Stomach (tissue), 9 donors: ENCODE measurements around the gene PDXDC1. TPM values are rescaled to one million over a fixed set of nuclear protein-coding genes. Genes with fewer than 3 reads are reported as not detected.
"Not testable (repeated sequence)": the region's sequence is repeated elsewhere in the genome, so short reads cannot be mapped to it uniquely, and the experiment has no call there.

ENCODE experiments used
- DNase-seq, 2 donors: peaks; one replicate each; pipeline versions ENCODE4 v3.0.0 to v3.0.0-alpha.2; 2013 to 2019
- H3K27ac ChIP-seq, 5 donors: fragments of 200-600 bp in 4 of 5; sonication (generic) in 4 of 5; one replicate each; pipeline ENCODE4 v1.5.1; 2013 to 2019; ENCODE audit warnings: mild to moderate bottlenecking in 1 of 5, moderate library complexity in 1 of 5
- H3K27me3 ChIP-seq, 3 donors: fragments of 200-600 bp; sonication (generic); one replicate each; pipeline ENCODE4 v1.5.1; 2017 to 2019; ENCODE audit warnings: mixed run types in 1 of 3
- H3K36me3 ChIP-seq, 4 donors: fragments of 200-600 bp; sonication (generic); 1 replicate in 3 of 4; 2 replicates in 1 of 4; pipeline ENCODE4 v1.5.1; 2016 to 2019
- H3K4me1 ChIP-seq, 4 donors: fragments of 200-600 bp; sonication (generic); one replicate each; pipeline ENCODE4 v1.5.1; 2016 to 2019
- H3K4me3 ChIP-seq, 4 donors: fragments of 200-600 bp; sonication (generic) in 3 of 4; one replicate each; pipeline ENCODE4 v1.5.1; 2016 to 2019; ENCODE audit warnings: mild to moderate bottlenecking in 1 of 4
- H3K9me3 ChIP-seq, 4 donors: fragments of 200-600 bp; sonication (generic); one replicate each; pipeline ENCODE4 v1.5.1; 2016 to 2019
- POLR2A ChIP-seq, 4 donors: fragments of 450-650 bp; IDR thresholded peaks; one replicate each; pipeline ENCODE4 v1.6.1; 2016; ENCODE audit warnings: antibody characterized with exemption in 4 of 4, control low read depth in 2 of 4, mild to moderate bottlenecking in 1 of 4, moderate library complexity in 1 of 4
- POLR2AphosphoS5 ChIP-seq, 3 donors: sonication (generic); formaldehyde crosslinking; IDR thresholded peaks; one replicate each; pipeline ENCODE4 v1.6.1; 2016; ENCODE audit warnings: antibody characterized with exemption in 3 of 3
- WGBS, 5 donors: extraction: QIAGEN DNeasy Blood & Tissue Kit in 3 of 5; methylation state at CpG; one replicate each; pipeline versions ENCODE4 v1.1.5 to v1.1.7; 2013 to 2018; 5-methylcytosine and 5-hydroxymethylcytosine counted together
- intact Hi-C: fragments of 100-400 bp; cut with DNase I; formaldehyde crosslinking; loops from one replicate; pipeline ENCODE4 v1.15.1; 2023; ENCODE audit warnings: low total_unique reads
- polyA plus RNA-seq, 3 donors: library from polyadenylated mRNA; stranded (reverse); fragments of 200-250 nt; gene quantifications; one replicate each; pipeline ENCODE4 v1.2.3, GENCODE V29; 2013
- total RNA-seq, 5 donors: library from RNA; depleted of rRNA; stranded (reverse); fragments of >200 nt; gene quantifications; one replicate each; pipeline versions ENCODE4 v1.1.0 to v1.2.3, GENCODE V29; 2014 to 2016
- donor health status: healthy with polysubstance abuse.
- donor health status: Bipolar disorder and iron deficiency.
- donor health status: healthy.

PDXDC1 gene
- total and polyA plus RNA-seq, 8 donors, result 35.1 to 126 (median 84.0) TPM

DNA sequence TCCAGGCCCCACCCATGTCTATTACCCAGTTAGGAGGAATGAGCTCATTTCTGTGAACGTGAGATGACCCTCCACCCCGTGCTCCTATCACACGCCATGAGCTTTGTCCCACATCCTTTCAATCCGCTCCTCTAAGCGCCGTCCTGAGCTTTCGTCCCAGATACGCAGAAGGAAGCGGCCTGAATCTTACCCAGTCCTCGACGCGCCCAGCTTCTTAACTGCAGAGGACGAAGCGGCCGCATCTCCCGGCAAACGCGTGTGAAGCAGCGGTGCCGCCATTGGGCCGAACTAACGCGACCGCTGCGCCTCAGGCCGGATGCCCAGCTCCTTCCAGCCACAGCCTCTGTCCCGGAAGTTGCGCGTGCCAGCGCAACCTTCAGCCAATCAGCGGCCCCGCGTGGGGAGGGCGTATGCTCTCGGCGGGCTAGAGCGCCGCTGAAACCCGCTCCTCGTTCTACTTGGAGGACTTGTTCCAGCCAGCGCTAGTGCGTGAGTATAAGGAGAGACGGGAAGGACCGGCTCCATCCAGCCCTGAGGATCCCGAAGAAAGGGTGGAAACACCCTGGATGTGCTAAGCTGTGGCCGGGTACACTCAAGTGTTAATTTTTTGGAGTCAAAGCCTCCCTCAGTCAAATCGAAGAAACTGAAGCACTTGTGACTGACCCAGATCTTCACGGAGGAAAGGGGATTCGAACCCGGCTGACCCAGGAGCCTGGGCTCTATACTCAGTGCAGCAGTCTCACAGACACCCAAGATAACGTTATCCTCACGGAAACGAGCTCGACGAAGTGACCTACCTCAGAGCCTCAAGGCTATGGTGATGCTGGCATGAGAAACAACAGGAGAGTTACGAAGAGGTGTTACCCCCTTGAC lies 119.4 kb downstream of the PDXDC1 start, which contains the start of gene RRN3:
RRN3 (minus strand) TSS at position 318 of the 873 bp plus-strand sequence; CDS start at position 279, 39 bp downstream.
- Histone ChIP-seq H3K4me1 (peaks cover 13 to 23% (median 17%) of the 10 kb centered on the region in 4 donors), H3K36me3 (peaks cover 13 to 27% (median 24%) of the 10 kb centered on the region in 4 donors), H3K27ac (peak within 1 kb of the TSS; percentile 75 to 89 (median 84)), H3K4me3 (peak within 1 kb of the TSS; percentile 53 to 73 (median 61))
- intact Hi-C loops, H3K27me3 ChIP-seq, H3K9me3 ChIP-seq: not testable (repeated sequence)
- DNase-seq, result peak; percentile 94 to 98
- WGBS, 5 donors, result 2 to 3% (median 2%) methylated on average over 42 to 56 of the region's 56 CpGs
- TF ChIP-seq POLR2A (IDR thresholded peaks at IDR 0.05) (peak in 1 of 4 donors; percentile 14), POLR2AphosphoS5 (IDR thresholded peaks at IDR 0.05) (peak; percentile 67 to 94 (median 86))

DNA sequence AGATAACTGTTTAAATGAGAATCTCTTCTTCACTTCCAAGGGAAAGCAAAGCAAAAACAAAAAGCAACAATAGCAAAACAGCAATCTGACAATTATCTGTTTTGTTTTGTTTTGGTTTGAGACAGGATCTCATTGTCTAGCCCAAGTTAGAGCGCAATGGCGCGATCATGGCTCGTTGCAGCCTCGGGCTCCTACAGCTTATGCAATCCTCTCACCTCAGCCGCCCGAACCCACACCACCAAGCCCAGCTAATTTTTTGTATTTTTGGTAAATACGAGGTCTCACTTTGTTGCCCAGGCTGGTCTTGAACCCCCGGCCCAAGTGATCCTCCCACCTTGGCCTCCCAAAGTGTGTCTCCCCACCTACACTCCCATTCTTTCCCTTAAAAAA lies 121.8 kb downstream of the PDXDC1 start:
- DNase-seq, H3K36me3 ChIP-seq, H3K4me3 ChIP-seq, H3K27ac ChIP-seq, intact Hi-C loops, H3K9me3 ChIP-seq, H3K27me3 ChIP-seq: not testable (repeated sequence)
- WGBS, 5 donors, result 88 to 94% (median 91%) methylated on average over 8 to 9 of the region's 9 CpGs
- H3K4me1 ChIP-seq, result peaks cover 13 to 22% (median 17%) of the 10 kb centered on the region in 4 donors

- WGBS, 5 donors, result 78 to 95% (median 87%) methylated on average over 2 of the region's 2 CpGs
- H3K36me3 ChIP-seq, H3K9me3 ChIP-seq, H3K4me1 ChIP-seq, intact Hi-C loops, H3K27me3 ChIP-seq, DNase-seq, H3K4me3 ChIP-seq, H3K27ac ChIP-seq: not testable (repeated sequence)
These were observed 124.6 kb downstream of the PDXDC1 start for GRCh38 chr16:15099366-15099909.

DNA sequence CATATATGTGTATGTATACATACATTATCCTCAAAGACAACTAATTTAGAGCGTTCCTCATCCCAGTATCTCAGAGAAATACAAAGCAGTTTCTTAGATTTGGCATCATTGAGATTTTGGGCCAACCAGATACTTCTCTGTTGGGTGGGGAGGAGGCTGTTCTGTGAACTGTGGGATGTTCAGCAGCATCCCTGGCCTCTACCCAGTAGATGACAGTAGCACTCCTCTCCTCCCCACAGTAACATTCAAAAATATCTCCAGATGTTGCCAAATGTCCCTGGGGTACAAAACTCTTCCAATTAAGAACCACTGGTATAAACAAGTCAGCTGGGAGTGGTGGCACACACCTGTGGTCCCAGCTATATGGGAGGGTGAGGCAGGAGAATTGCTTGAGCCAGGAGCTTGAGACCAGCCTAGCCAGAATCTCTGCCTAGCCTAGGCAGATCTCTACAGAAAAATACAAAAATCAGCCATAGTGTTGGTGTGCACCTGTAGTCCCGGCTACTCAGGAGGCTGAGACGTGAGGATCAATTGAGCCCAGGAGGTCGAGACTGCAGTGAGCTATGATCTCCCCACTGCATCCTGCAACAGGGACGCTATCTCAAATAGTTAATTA lies 125.7 kb downstream of the PDXDC1 start:
- 78 to 82% (median 79%) methylated on average over 5 of the region's 5 CpGs for WGBS, 5 donors
- H3K27ac ChIP-seq, H3K4me3 ChIP-seq, H3K9me3 ChIP-seq, H3K27me3 ChIP-seq, DNase-seq, intact Hi-C loops, H3K4me1 ChIP-seq: not testable (repeated sequence)
- peaks cover 0 to 10% (median 5%) of the 10 kb centered on the region in 4 donors for H3K36me3 ChIP-seq

GRCh38 chr16:15127641-15128425 lies 153.0 kb downstream of the PDXDC1 start:
- H3K27ac ChIP-seq, H3K4me1 ChIP-seq, DNase-seq, intact Hi-C loops, H3K9me3 ChIP-seq, H3K4me3 ChIP-seq, H3K27me3 ChIP-seq: not testable (repeated sequence)
- H3K36me3 ChIP-seq, result peaks cover 0 to 54% (median 41%) of the 10 kb centered on the region in 4 donors
- 97% methylated on average over 12 to 29 of the region's 48 CpGs; no CpG with 5 or more reads in 1 of the 5 donors for WGBS, 5 donors

GRCh38 chr16:15130256-15130932 lies 155.6 kb downstream of the PDXDC1 start:
- 80 to 98% (median 98%) methylated on average over 7 to 27 of the region's 37 CpGs for WGBS, 5 donors
- H3K27ac ChIP-seq, intact Hi-C loops, H3K9me3 ChIP-seq, DNase-seq, H3K27me3 ChIP-seq, H3K4me3 ChIP-seq, H3K4me1 ChIP-seq: not testable (repeated sequence)
- H3K36me3 ChIP-seq, result peaks cover 0 to 65% (median 47%) of the 10 kb centered on the region in 4 donors

- peaks cover 0 to 68% (median 49%) of the 10 kb centered on the region in 4 donors for H3K36me3 ChIP-seq
- 93 to 100% (median 96%) methylated on average over 1 to 41 of the region's 51 CpGs for WGBS, 5 donors
- H3K27ac ChIP-seq, H3K4me3 ChIP-seq, H3K4me1 ChIP-seq, intact Hi-C loops, H3K9me3 ChIP-seq, DNase-seq, H3K27me3 ChIP-seq: not testable (repeated sequence)
These were observed 156.3 kb downstream of the PDXDC1 start for GRCh38 chr16:15130943-15131700.

- H3K27me3 ChIP-seq, DNase-seq, H3K4me3 ChIP-seq, H3K27ac ChIP-seq, intact Hi-C loops, H3K4me1 ChIP-seq, H3K9me3 ChIP-seq: not testable (repeated sequence)
- 89 to 95% (median 93%) methylated on average over 11 to 31 of the region's 41 CpGs; no CpG with 5 or more reads in 1 of the 5 donors for WGBS, 5 donors
- H3K36me3 ChIP-seq, result peaks cover 0 to 55% (median 37%) of the 10 kb centered on the region in 4 donors
These were observed 158.0 kb downstream of the PDXDC1 start for GRCh38 chr16:15132719-15133428.

DNA sequence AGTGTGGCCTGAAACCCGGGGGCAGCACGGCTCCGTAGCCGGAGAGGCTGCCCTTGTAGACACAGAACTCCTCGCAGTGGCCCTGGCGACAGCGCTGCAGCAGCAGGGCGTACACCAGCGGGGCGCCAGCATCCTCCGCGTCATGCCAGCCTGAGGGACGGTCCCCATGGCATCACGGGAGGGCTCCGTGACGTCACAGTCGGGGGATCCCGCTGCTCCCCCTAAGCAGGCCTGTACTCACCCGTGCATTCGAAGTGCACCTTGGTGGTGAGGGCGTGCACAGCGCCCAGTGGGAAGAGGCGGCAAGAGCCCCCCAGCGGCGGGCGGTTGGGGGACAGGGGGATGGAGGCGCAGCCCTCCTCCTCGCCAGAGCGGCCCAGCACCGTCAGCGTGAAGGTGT lies 158.7 kb downstream of the PDXDC1 start:
- H3K27ac ChIP-seq, H3K27me3 ChIP-seq, H3K4me3 ChIP-seq, H3K9me3 ChIP-seq, intact Hi-C loops, H3K4me1 ChIP-seq, DNase-seq: not testable (repeated sequence)
- WGBS, 5 donors, result 95 to 97% (median 96%) methylated on average over 8 to 18 of the region's 31 CpGs; no CpG with 5 or more reads in 1 of the 5 donors
- peaks cover 0 to 48% (median 32%) of the 10 kb centered on the region in 4 donors for H3K36me3 ChIP-seq
